Neuronal stem cell (in vitro differentiated cells): ENCODE measurements around the gene ISLR. TPM values are rescaled to one million over a fixed set of nuclear protein-coding genes. Genes with fewer than 3 reads are reported as not detected.

ENCODE experiments used
- DNase-seq: peaks from one replicate; pipeline ENCODE4 v3.0.0-alpha.2; 2013; ENCODE audit warnings: low spot score
- H2AFZ ChIP-seq: one replicate; pipeline ENCODE4 v1.6.1; 2013; ENCODE audit warnings: mild to moderate bottlenecking, low read length, inconsistent platforms
- H2AK5ac ChIP-seq: 2 replicates; pipeline ENCODE4 v1.6.1; 2013; ENCODE audit warnings: low read depth, mild to moderate bottlenecking, inconsistent platforms, low read length, moderate library complexity, mixed read lengths
- H2BK120ac ChIP-seq: 2 replicates; pipeline ENCODE4 v1.6.1; 2013; ENCODE audit warnings: low read depth, mild to moderate bottlenecking, inconsistent platforms, low read length, moderate library complexity, mixed read lengths
- H2BK12ac ChIP-seq: one replicate; pipeline ENCODE4 v1.6.1; 2013; ENCODE audit warnings: low read length, inconsistent platforms
- H2BK15ac ChIP-seq: 2 replicates; pipeline ENCODE4 v1.6.1; 2013; ENCODE audit warnings: mild to moderate bottlenecking, low read length, inconsistent platforms, mixed read lengths
- H2BK5ac ChIP-seq: one replicate; pipeline ENCODE4 v1.6.1; 2013; ENCODE audit warnings: inconsistent platforms, mild to moderate bottlenecking, low read length, moderate library complexity
- H3K14ac ChIP-seq: one replicate; pipeline ENCODE4 v1.6.1; 2013; ENCODE audit warnings: low read length, inconsistent platforms
- H3K18ac ChIP-seq: 2 replicates; pipeline ENCODE4 v1.6.1; 2013; ENCODE audit warnings: low read length, inconsistent platforms
- H3K23ac ChIP-seq: 2 replicates; pipeline ENCODE4 v1.6.1; 2013; ENCODE audit warnings: low read depth, mild to moderate bottlenecking, mixed read lengths, low read length, inconsistent platforms; ENCODE audit not compliant: poor library complexity
- H3K27ac ChIP-seq: replicated peaks from 3 replicates; pipeline ENCODE4 v1.5.1; 2013; ENCODE audit warnings: low read length, inconsistent platforms
- H3K27me3 ChIP-seq, 3 experiments: 2 replicates each; pipeline ENCODE4 v1.6.1; 2013; ENCODE audit warnings: low read length in 3 of 3, mild to moderate bottlenecking in 2 of 3, inconsistent platforms in 1 of 3, low read depth in 1 of 3, mixed read lengths in 1 of 3, moderate library complexity in 1 of 3; ENCODE audit not compliant: control insufficient read depth in 3 of 3, insufficient read depth in 3 of 3
- H3K36me3 ChIP-seq, 2 donors: replicated peaks in 1 of 2; 2 replicates each; pipeline ENCODE4 v1.6.1; 2013; ENCODE audit warnings: low read length in 2 of 2; ENCODE audit not compliant: control insufficient read depth in 2 of 2, insufficient read depth in 2 of 2
- H3K4ac ChIP-seq: 2 replicates; pipeline ENCODE4 v1.6.1; 2013; ENCODE audit warnings: inconsistent platforms, mild to moderate bottlenecking, low read length, moderate library complexity
- H3K4me1 ChIP-seq, 2 donors: 1 replicate in 1 of 2; 2 replicates in 1 of 2; pipeline ENCODE4 v1.6.1; 2013; ENCODE audit warnings: low read length in 2 of 2, low read depth in 1 of 2; ENCODE audit not compliant: control insufficient read depth in 2 of 2, insufficient read depth in 1 of 2
- H3K4me2 ChIP-seq: one replicate; pipeline ENCODE4 v1.6.1; 2013; ENCODE audit warnings: mild to moderate bottlenecking, low read length, inconsistent platforms; ENCODE audit not compliant: insufficient read depth, poor library complexity, severe bottlenecking
- H3K4me3 ChIP-seq, 2 donors: 2 replicates each; pipeline ENCODE4 v1.5.1; 2013; ENCODE audit warnings: low read length in 2 of 2, mild to moderate bottlenecking in 2 of 2, inconsistent platforms in 1 of 2, moderate library complexity in 1 of 2
- H3K79me1 ChIP-seq: one replicate; pipeline ENCODE4 v1.6.1; 2013; ENCODE audit warnings: low read depth, mild to moderate bottlenecking, inconsistent platforms, low read length, moderate library complexity
- H3K9ac ChIP-seq: one replicate; pipeline ENCODE4 v1.6.1; 2013; ENCODE audit warnings: mild to moderate bottlenecking, low read depth, low read length, inconsistent platforms; ENCODE audit not compliant: poor library complexity
- H3K9me3 ChIP-seq, 2 donors: replicated peaks in 1 of 2; 2 replicates each; pipeline versions ENCODE3 to v1.6.1; 2013; ENCODE audit warnings: low read length in 2 of 2, mild to moderate bottlenecking in 2 of 2, inconsistent platforms in 1 of 2, low read depth in 1 of 2, mixed read lengths in 1 of 2, moderate library complexity in 1 of 2; ENCODE audit not compliant: control insufficient read depth in 2 of 2, insufficient read depth in 1 of 2
- H4K8ac ChIP-seq: one replicate; pipeline ENCODE4 v1.6.1; 2013; ENCODE audit warnings: low read depth, mild to moderate bottlenecking, inconsistent platforms, low read length, moderate library complexity
- H4K91ac ChIP-seq: one replicate; pipeline ENCODE4 v1.6.1; 2013; ENCODE audit warnings: low read length, low read depth, mild to moderate bottlenecking, inconsistent platforms; ENCODE audit not compliant: poor library complexity
- WGBS, 2 donors: extraction: QIAGEN DNeasy Blood & Tissue Kit; methylation state at CpG; one replicate each; pipeline ENCODE4 v1.1.7; 2013; ENCODE audit warnings: missing lambda C conversion rate in 2 of 2, mixed read lengths in 1 of 2; ENCODE audit not compliant: insufficient read length in 2 of 2, insufficient replicate concordance in 1 of 2; ENCODE audit errors: extremely low coverage in 2 of 2; 5-methylcytosine and 5-hydroxymethylcytosine counted together
- small RNA-seq: library from polyadenylated mRNA; stranded (forward); fragments of <200 nt; extraction: miRNeasy Mini kit (QIAGEN cat#:217004); gene quantifications from one replicate; pipeline ENCODE3, GENCODE V24; 2013; ENCODE audit not compliant: insufficient read depth

Gene ISLR

GRCh38 chr15:74222240-74223119, 49.0 kb downstream of the ISLR start:
- no peak for DNase-seq
- Histone ChIP-seq H3K4me3 (no peak overlapping the region), H3K4me1 (peaks cover 41 to 50% of the 10 kb centered on the region in 2 donors), H4K91ac (no peak overlapping the region), H3K18ac (peak overlapping the region; percentile 3), H3K27me3 (peaks cover 0 to 2% (median 0%) of the 10 kb centered on the region in 3 experiments), H2AK5ac (no peak overlapping the region), H3K23ac (no peak overlapping the region), H2AFZ (peak overlapping the region; percentile 50), H2BK120ac (no peak overlapping the region), H3K14ac (no peak overlapping the region), H3K4me2 (no peak overlapping the region), H3K9ac (no peak overlapping the region), H3K27ac (peak overlapping the region; percentile 16), H3K36me3 (no peaks in the 10 kb centered on the region), H3K79me1 (no peaks in the 10 kb centered on the region), H2BK15ac (no peak overlapping the region), H2BK5ac (no peak overlapping the region), H3K4ac (no peak overlapping the region), H2BK12ac (no peak overlapping the region), H4K8ac (no peak overlapping the region), H3K9me3 (no peaks in the 10 kb centered on the region)
- WGBS, 2 donors, result no CpG with 5 or more reads among the region's 25 CpGs

- DNase-seq, result no peak
- Histone ChIP-seq H3K9ac (no peak overlapping the region), H3K18ac (peak overlapping the region; percentile 57), H3K4me3 (no peak overlapping the region), H2BK120ac (no peak overlapping the region), H3K23ac (no peak overlapping the region), H3K36me3 (no peaks in the 10 kb centered on the region), H3K27ac (no peak overlapping the region), H2AK5ac (peak overlapping the region; percentile 13), H3K79me1 (no peaks in the 10 kb centered on the region), H2BK12ac (peak overlapping the region; percentile 31), H3K4ac (no peak overlapping the region), H2BK15ac (peak overlapping the region; percentile 34), H3K9me3 (no peaks in the 10 kb centered on the region), H3K4me2 (no peak overlapping the region), H2AFZ (no peak overlapping the region), H3K14ac (no peak overlapping the region), H4K8ac (no peak overlapping the region), H2BK5ac (no peak overlapping the region), H4K91ac (no peak overlapping the region), H3K27me3 (no peaks in the 10 kb centered on the region), H3K4me1 (peaks cover 46 to 49% of the 10 kb centered on the region in 2 donors)
- no CpG with 5 or more reads among the region's 5 CpGs for WGBS, 2 donors
Observed at GRCh38 chr15:74225928-74226327, 52.4 kb downstream of the ISLR start.

Small RNA genes lying within 50 kb of the gene (small RNA-seq; reads per million reads assigned to genes)
- not detected for gene RF00017
